HG03097 (cell line): Measurements from ENCODE around the gene L3MBTL4.
A peak's percentile ranks its signal among the peaks of the same experiment; 100 is the strongest.

Experiments
- ATAC-seq: cut with Tn5 transposase; IDR thresholded peaks from one replicate; pipeline ENCODE4 v1.9.1; 2021; ENCODE audit not compliant: unreplicated experiment, low FRiP score

The L3MBTL4 gene

DNA sequence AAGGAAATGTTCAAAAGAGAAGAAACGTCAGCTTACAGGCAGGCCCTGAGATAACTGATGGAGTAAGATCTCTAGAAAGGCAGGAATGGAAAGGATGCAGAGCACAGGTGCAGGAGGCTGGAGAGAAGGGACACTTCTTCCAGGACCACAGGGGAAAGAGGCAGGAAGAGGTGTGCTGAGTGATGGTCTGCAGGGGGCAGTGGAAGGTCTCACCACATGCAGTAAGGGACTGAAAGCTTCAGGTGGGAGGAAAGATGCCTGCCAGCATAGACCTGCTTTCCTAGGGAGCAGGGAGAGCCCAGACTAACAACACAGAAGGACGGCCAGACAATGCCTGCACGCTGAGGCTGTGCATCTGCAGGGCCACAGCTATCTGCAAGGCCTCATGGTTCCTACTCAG, 156.8 kb downstream of the L3MBTL4 start:
- no peak for ATAC-seq

DNA sequence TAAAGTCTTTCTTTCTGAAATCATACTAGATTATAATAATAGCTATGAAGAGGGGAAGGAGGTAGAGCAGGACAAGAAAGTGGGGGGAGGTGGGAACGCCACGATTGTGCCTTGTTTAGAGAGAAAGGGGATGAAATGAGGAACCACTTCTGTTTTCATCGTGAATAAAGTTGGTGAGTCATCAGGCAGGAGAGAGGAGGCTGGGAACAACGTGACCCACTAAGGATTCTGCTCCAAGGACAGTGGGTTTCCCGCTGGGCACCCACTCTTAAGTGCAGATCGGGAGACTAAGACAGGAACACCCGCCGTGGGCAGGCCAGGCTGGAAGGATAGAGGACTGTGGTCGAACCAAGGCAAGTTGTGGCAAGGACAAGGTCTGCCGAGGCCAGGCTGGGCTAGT, 158.2 kb downstream of the L3MBTL4 start:
- no peak for ATAC-seq

DNA sequence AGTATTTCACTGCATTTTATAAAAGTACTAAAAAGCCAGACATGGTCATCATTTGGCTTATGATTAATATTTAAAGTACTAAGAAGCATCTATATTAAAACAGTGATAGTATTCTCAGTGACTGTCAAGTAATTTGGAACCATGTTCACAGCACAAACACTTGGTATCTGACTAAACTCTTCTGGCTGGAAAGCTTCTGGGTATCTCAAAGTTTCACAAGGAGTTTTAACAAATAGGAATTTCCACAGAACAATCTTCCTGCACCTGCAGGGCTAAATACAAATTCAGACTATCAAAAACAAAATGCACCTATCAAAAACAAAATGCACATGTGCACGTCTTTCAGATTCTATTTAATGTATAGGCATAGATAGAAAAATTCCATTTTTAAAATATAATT, 158.8 kb downstream of the L3MBTL4 start:
- no peak for ATAC-seq

DNA sequence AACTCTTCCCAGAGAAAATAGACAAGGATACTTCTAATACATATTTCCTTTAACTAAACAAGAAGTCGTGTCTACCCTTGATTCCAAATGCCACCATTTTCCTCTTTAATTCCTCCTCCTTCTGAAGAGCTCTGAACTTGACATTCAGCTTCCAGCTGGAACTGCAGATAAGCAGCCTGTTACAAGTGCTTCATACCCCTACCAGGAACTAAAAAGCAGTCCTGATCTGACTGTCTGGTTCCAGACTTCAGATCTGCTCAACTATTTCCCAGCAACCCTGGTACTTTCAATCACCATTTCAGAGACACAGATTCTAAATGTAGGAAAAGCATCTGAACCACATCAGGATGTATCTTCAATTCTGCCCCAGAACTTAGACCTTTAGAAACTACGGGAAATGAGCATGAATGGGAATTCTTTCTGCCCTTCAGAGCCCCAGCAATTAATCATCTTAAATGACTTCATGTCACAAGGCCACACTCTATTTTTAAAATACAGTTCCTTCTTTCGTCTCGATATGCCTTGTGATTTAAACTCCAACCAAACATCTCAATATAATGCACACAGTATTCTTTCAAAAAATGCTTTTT, 159.5 kb downstream of the L3MBTL4 start:
- no peak for ATAC-seq

DNA sequence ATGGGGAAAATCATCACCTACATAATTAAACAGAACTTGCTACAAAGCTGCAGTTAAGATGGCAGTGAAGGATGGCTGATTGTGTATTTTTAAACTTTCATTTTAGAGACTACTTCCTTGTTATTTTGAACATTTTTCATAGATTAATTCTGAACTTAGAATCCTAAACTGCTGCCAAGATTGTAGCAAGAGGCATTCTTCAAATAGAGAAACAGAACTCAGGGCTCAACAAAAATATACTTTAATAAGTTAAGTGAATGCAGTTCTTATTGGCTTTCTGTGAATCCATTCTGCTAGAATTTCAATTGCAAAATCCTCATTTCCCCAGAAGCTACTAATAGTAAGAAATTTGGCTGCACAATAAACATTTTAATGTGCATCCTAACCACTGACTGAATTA, 160.3 kb downstream of the L3MBTL4 start:
- no peak for ATAC-seq

DNA sequence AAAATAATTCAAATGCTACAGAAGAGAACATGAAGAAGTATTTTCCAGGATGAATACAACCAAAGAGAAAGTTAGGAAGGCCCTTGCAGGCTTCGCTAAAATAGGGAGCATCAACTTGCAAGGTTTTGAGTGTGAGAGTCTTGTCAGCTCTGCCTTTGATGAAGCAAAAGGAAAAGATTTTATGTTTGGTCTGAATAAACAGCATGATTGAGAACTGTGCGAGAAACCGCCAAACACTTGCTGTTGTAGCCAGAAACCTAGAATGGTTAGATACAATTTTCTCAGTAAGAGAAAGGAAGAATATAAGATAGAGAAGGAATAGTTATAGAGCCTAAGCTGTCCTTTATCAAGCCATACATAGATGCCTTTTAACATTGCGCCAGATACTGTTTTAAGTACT, 163.6 kb downstream of the L3MBTL4 start:
- no peak for ATAC-seq

DNA sequence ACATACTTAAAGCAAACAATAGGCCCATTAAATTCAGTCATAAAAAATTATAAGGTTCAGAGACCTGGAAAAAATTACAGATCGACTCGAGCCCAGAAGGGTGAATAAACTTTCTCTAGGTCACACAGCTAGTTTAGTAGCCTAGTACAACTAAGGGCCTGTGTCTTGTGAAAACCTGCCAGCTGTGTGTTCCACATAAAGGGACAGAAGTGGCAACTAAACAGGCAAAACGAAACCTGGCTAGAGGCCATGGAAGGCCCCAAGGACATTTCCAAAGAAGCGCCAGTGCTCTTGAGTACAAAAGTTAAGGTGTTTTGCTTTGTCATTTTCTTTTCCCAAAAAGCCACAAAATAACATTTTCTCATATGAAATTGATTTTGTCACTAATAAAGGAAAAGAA, 164.9 kb downstream of the L3MBTL4 start:
- ATAC-seq, result no peak

DNA sequence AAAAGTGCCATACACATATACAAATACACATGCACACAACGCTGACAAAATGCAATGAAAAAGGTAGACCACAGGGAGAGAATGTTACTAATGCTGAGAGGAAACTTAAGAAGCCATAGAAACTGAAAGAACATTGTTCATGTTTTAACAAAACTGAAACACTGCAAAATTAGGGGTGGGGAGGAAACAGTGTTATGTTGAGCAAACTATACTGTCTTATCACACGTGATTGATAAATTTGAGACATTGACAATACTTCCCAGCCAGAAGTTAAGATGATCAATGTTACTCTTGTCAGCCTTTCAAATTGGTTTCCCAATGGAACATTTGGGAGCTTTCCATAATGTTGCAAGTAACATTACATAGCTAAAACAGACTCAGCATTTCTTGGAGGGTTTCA, 165.5 kb downstream of the L3MBTL4 start:
- ATAC-seq, result peak; percentile 78

DNA sequence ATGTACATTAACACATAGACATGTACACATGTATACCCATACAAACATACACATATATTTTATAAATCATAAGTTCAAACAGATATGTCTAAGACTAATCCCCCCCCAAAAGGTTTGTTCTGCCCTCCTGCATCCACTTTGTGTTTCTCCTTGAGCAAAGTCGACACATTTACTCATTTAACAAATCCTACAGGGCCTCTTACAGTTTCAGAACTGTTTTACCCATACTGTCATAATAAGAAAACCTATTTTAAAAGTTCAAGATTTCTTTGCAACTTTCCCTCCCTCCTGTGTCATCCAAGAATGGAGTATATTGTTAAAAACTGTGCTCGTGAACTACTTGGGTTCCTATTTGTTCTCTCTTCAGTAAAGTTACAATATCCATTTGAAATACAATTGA, 166.7 kb downstream of the L3MBTL4 start:
- no peak for ATAC-seq

DNA sequence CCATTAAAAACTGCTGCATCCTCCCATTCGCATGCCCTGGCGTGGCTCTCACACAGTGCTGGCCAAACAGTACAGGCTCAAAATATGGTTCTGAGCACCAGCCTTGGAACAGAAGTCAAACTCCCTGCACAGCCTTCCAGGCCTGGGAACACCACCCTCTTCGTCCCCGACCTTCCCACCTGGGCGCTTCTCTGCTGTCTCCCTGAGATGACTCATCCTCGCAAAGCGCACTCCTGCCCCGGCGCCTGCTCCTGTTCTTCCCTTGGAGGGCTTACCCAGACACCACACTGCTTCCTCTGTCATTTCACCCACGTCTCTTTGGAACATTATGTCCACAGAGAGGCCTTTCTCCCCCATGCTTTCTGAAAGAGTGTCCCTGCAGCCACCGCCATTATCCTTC, 172.7 kb downstream of the L3MBTL4 start:
- no peak for ATAC-seq

DNA sequence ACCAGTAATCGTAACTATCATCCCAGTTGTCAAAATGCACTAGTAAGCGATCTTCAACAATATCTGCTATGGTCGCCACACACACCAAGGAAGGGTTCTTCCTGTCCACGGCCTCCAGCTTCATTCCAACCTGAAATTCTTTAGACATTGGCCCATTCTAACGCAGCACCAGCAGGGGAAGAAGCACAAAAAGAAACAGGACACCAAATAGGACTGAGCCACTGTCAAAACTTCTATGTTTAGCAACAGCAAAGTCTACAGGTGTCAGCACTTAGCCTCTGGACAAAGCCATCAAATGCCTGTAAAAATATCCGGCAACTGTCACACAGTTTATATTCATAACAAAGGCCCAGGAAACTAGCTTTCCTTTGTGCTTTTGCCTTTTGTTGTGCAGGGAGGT, 175.0 kb downstream of the L3MBTL4 start:
- no peak for ATAC-seq

DNA sequence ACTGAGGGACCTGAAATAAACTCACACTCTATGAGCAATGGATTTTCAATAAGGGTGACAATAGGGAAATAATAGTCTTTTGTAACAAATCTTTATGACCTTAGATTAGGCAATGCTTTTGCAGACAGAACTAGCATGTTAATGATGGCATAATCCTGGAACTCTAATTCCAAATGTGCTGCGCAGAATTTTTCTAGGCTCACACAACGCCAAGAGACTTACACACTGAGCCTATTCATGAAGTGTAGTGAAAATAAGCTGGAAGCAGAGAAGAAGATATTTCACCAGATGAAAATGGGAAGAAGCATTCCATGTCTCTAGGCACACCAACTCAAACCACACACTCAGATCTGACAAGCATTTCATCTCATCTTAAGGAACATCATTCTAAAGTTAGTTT, 178.5 kb downstream of the L3MBTL4 start:
- no peak for ATAC-seq

DNA sequence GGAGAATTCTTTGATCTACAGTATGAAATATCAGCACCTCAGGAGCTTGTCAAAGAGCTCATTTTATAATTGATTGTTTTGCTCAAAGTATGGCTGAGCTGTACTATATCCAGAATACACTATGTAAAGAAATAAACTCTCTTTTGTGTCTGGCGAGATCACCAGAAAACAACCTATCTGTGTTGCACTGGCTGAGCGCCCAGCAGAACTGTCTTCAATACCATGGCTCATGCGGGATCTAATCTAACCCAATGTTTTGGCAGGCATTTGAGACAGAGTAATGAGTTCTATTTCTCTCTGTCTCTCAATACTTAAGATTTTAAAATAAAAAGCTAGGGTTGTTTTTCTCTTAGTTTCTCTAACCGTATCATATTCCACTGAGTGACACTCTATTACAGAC, 192.4 kb downstream of the L3MBTL4 start:
- no peak for ATAC-seq

DNA sequence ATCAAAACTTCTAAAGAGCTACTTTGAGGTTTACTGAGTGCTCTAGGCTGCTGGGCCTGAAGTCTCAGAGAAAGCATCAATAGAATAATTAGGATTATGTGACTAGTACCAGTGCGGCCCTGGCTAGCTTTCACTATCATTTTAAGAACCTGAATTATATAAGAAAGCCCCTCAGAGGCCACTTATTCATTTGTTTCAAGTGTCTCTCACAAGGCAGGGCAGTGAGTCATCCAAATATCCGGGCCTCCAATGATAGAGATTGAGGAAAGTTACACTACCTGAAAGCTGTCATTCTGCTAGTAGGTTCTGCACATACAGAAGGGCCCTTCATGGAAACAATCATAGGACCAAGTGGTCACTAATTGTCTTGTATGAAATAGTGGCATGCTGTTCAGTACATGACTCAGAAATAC, 193.1 kb downstream of the L3MBTL4 start:
- ATAC-seq, result peak; percentile 63

DNA sequence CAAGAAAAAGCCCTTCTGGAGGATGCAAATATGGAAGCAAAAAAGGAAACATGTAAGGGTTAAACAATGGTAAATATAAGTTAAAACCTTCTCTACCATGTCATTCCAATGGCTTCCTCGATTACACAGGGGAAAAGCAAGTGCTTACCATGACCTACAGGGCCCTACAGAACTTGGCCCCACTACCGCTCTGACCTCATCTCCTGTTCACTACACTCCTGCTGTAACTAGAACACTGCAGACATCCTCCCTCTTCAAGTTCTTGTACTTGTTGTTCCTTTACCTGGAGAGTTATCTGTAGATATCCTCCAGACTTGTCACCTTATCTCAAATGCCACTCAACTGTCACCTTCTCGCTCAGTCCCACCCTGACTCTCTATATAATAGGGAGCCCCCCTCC, 194.6 kb downstream of the L3MBTL4 start:
- no peak for ATAC-seq

DNA sequence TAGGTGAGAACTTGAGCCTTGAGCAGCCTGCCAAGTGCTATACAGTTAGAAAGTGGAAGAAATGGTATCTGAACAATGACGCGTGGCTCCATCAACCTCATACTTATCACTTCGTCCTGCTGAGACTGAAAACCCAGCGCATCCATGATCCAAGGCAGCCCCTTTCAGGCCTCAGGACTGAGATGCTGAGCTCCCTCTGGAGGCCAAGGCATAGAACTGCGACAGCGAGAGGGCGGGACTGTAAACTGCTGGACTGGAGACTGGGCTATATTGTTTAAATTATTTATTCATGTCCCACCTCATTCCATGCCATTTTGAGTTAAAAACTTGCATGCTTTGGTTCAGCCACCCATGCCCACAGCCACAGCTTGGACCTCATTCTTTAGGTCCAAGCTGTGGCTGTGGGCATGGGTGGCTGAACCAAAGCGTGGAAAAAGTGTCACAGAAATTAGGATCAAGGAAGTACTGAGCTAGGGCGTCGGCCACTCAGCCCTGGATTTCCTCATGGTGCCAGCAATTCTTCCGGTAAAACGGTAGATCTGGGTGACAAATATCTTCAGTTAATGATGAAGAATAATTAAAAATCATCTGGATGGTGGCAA, 195.5 kb downstream of the L3MBTL4 start:
- no peak for ATAC-seq

DNA sequence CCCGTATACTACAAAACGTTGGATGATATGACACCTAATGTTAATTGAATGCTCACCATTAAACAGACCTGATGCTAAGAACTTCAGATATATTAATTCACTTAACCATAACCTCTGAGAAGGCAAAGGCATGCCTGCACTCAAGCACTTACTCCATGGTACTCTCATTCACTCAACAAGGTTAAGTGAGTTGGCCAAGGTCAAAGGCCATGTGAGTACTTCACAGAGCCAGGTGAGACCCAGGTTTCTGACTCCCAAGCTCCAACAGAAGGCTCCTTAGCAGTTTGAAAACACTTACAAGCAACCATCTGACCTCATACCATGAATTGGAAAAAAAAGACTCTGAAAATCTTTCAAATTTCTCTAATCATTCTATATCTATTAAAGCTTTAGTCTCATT, 198.8 kb downstream of the L3MBTL4 start:
- ATAC-seq, result no peak

DNA sequence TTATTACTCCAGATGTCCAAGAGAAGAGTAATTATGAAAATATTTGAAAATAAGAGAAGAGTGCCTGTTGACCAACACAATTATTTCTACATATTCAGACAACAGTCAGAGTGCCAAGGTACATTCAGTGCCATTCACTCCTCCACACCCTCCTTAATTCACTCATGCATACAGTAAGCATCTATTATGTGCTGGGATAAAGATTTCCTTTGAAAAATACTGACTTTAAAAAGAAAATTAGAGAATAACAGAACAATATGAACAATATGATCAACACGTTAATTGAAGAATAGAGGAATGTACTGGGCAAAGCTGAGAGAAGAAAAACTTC, 203.6 kb downstream of the L3MBTL4 start:
- ATAC-seq, result no peak

DNA sequence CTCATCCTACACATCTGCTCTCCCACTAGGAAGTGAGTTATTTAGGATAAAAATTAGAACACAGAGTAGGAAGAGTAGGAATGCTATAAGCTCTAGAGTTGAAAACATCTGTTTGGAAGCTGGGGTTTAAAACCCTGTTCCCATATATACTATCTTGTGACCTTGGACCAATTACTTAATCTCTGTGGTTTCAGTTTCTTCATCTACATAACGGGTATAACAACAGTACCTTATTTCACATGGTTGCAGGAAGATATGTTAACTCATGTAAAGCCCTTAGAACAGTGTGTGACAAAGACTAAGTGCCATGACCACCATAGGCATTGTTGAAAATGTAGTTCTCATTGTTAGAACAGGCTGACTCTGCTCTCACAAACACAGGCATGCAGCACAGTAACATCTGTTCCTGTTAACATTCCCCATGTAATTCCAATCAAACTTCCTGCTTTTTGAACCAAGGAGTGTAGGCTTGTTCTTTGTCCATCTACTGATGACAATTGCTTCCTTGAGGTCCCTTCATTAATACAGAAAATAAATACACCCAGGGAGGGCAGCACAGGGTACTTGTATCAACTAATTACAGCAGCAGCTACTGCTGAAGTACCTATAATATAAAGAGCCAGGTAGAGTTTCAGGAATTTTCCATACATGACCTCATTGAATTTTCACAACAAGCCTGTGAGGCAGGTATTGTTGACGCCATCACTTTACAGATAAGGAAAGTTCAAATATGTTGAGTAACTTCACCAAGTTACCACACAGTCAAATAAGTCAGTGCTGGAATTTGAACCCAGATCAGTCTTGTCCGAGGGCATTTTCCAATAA, 204.2 kb downstream of the L3MBTL4 start:
- ATAC-seq, result no peak

DNA sequence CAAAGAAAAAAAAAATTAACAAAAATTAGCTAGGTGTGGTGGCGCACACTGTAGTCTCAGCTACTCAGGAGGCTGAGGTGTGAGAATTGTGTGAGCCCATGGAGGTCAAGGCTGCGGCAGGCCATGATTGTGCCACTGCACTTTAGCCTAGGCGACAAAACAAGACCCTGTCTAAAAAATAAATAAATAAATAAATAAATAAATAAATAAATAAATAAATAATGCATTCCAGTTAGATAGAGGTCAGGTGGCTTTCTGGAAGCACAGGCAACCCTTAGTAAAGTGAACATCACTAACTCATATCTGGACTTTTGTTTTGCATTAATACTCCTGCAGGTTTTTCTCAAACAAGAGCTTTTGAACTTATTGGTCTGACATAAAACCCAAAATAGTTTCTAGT, 206.8 kb downstream of the L3MBTL4 start:
- no peak for ATAC-seq

DNA sequence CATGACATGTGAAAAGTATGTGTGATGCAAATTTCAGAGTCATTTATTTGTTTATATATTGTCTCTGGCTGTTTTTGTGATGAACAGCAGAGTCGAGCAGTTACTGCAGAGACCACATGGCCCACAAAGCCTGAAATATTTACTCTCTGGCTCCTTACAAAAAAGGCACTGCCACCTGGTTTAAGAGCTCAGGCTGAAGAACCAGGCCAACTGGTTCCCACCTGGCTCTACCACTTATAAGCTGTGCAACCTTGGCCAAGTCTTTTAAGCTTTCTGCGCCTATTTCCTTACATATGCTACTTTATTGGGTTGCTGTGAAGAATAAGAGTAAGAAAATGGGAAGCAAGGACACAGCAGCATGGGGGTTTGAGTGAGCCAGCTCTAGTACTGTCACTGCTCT, 207.6 kb downstream of the L3MBTL4 start:
- ATAC-seq, result no peak

DNA sequence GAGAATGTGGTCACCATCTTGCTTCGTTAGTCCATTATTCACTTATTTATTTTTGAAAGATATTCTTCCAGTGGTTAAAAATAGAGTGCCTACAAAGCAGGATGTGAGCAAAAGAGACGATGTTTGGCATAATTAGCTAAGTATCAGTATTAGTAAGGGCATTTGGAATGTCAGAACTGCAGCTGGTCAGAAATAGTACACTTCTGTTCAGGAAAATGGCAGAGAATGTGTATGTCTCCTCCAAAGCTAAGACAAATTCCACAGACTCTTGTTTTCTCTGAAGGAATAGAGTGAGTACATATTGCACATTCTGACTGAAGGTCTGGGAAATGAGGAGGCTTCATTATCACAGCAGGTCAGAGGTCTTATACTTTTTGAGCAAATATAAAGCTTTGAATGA, 209.0 kb downstream of the L3MBTL4 start:
- no peak for ATAC-seq
